DND-41 (cell line): Measurements from ENCODE around the gene TIMM17B.
A peak's percentile ranks its signal among the peaks of the same experiment; 100 is the strongest.

ENCODE experiments used
- ATAC-seq: fragments of 200-7000 bp; cut with Tn5 transposase; 3 replicates; pipeline ENCODE4 v1.9.1; 2021; ENCODE audit warnings: low read depth; ENCODE audit not compliant: insufficient read depth
- DNase-seq: peaks from one replicate; pipeline ENCODE4 v3.0.0-alpha.2; 2020
- H2AFZ ChIP-seq: 2 replicates; pipeline ENCODE4 v1.6.0; 2012; ENCODE audit warnings: low read depth, low read length
- H3K27ac ChIP-seq: 2 replicates; pipeline ENCODE4 v1.5.1; 2012; ENCODE audit warnings: low read length, inconsistent platforms
- H3K27me3 ChIP-seq: fragments of 200-600 bp; sonication (generic); 2 replicates; pipeline ENCODE4 v1.6.0; 2012; ENCODE audit warnings: low read length, mild to moderate bottlenecking, inconsistent platforms; ENCODE audit not compliant: insufficient read depth, poor library complexity
- H3K36me3 ChIP-seq: 2 replicates; pipeline ENCODE4 v1.5.1; 2012; ENCODE audit warnings: low read length, inconsistent platforms; ENCODE audit not compliant: insufficient read depth
- H3K4me1 ChIP-seq: 2 replicates; pipeline ENCODE4 v1.5.1; 2012; ENCODE audit warnings: mild to moderate bottlenecking, low read length; ENCODE audit not compliant: insufficient read depth
- H3K4me2 ChIP-seq: 2 replicates; pipeline ENCODE4 v1.6.0; 2012; ENCODE audit warnings: mild to moderate bottlenecking, moderate library complexity, low read length, inconsistent platforms; ENCODE audit not compliant: insufficient read depth
- H3K4me3 ChIP-seq, 2 experiments: fragments of 200-600 bp in 1 of 2; shearing (Covaris generic) in 1 of 2; 2 replicates each; pipeline ENCODE4 v1.5.1; 2012 to 2016; ENCODE audit warnings: inconsistent platforms in 2 of 2, low read length in 2 of 2, mild to moderate bottlenecking in 2 of 2, low read depth in 1 of 2, moderate library complexity in 1 of 2
- H3K79me2 ChIP-seq: 2 replicates; pipeline ENCODE4 v1.6.0; 2012; ENCODE audit warnings: low read length, inconsistent platforms; ENCODE audit not compliant: insufficient read depth
- H3K9ac ChIP-seq: 2 replicates; pipeline ENCODE4 v1.6.0; 2012; ENCODE audit warnings: low read depth, mild to moderate bottlenecking, inconsistent platforms, low read length, moderate library complexity
- H3K9me3 ChIP-seq: 2 replicates; pipeline ENCODE4 v1.5.1; 2012; ENCODE audit warnings: low read length, moderate library complexity, mild to moderate bottlenecking, inconsistent platforms; ENCODE audit not compliant: insufficient read depth, severe bottlenecking
- H4K20me1 ChIP-seq: 2 replicates; pipeline ENCODE4 v1.6.0; 2012; ENCODE audit warnings: low read length; ENCODE audit not compliant: insufficient read depth
- EZH2 ChIP-seq: IDR thresholded peaks from 3 replicates; pipeline ENCODE4 v1.6.1; 2012; ENCODE audit warnings: borderline replicate concordance, low read depth, mild to moderate bottlenecking, moderate library complexity, low read length, inconsistent platforms; ENCODE audit not compliant: severe bottlenecking
- TF ChIP-seq, protein P1 (sequence below): IDR thresholded peaks from 2 replicates; pipeline ENCODE4 v1.5.1; 2012; ENCODE audit warnings: borderline replicate concordance, low read length, moderate library complexity, mild to moderate bottlenecking; ENCODE audit not compliant: poor library complexity, severe bottlenecking; ENCODE audit errors: extremely low read depth

TIMM17B gene

DNA sequence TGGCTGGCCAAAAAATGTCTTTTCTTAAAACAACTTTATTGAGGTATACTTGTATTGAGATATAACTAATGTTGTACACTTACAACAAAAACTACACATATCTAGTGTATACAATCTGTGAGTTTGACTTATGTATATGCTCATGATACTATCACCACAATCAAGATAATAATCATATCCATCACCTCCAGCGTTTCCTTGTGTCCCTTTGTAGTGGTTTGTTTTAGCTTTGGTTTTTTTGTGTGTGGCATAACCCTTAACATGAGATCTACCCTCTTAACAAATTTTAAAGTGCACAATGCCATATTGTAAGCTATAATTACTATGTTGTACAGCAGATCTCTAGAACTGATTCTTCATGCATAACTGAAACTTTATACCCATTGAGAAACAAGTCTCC lies 48.7 kb downstream of the TIMM17B start:
- no peaks in the 10 kb centered on the region for H3K27me3 ChIP-seq
- H3K79me2 ChIP-seq: no peaks in the 10 kb centered on the region
- H3K9me3 ChIP-seq: no peaks in the 10 kb centered on the region

More for the DNA sequence above, 48.7 kb downstream of the TIMM17B start:
- Histone ChIP-seq H3K4me3 (no peak overlapping the region), H3K9ac (no peak overlapping the region), H3K36me3 (no peaks in the 10 kb centered on the region), H2AFZ (no peak overlapping the region), H3K4me1 (no peaks in the 10 kb centered on the region), H3K4me2 (no peak overlapping the region), H3K27ac (no peak overlapping the region), H4K20me1 (no peaks in the 10 kb centered on the region)
- DNase-seq (no peak), ATAC-seq (peak; percentile 83)
- TF ChIP-seq, protein P1, sequence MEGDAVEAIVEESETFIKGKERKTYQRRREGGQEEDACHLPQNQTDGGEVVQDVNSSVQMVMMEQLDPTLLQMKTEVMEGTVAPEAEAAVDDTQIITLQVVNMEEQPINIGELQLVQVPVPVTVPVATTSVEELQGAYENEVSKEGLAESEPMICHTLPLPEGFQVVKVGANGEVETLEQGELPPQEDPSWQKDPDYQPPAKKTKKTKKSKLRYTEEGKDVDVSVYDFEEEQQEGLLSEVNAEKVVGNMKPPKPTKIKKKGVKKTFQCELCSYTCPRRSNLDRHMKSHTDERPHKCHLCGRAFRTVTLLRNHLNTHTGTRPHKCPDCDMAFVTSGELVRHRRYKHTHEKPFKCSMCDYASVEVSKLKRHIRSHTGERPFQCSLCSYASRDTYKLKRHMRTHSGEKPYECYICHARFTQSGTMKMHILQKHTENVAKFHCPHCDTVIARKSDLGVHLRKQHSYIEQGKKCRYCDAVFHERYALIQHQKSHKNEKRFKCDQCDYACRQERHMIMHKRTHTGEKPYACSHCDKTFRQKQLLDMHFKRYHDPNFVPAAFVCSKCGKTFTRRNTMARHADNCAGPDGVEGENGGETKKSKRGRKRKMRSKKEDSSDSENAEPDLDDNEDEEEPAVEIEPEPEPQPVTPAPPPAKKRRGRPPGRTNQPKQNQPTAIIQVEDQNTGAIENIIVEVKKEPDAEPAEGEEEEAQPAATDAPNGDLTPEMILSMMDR: no peak
- no peak for TF ChIP-seq EZH2
